ENCODE results near the gene ENOX2.

The ENOX2 gene

DNA sequence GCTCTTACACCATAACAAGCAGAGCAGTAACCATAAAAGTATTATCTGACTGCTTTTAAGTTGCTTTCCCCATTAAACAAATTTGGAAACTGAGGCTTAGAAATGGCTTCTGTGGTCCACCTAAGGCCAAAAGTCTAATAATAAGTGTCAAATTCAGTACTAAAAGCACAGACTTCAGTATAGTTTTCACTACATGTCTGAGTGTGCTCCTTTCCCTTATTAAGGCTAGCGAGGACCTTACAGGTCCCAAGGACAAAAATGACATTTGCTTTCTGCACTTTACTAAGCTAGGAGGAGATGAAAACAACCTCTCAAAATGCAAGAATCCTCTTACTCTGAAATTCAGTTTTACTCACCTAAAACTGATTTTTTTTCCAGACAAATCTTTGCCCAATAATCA is 127.2 kb downstream of the ENOX2 start:
- H3K9me3 ChIP-seq (ENCODE audit: control insufficient read depth, low read depth, low read length): peaks cover 20% of the 10 kb centered on the region
- H3K4me1 ChIP-seq (ENCODE audit: control insufficient read depth, low read depth, low read length): no peaks in the 10 kb centered on the region
- no peak overlapping the region for H3K4me3 ChIP-seq (ENCODE audit: low read length)
- no peaks in the 10 kb centered on the region for H3K36me3 ChIP-seq (ENCODE audit: control insufficient read depth, low read depth, low read length)
- H3K9ac ChIP-seq (ENCODE audit: low read length): no peak overlapping the region
- no peaks in the 10 kb centered on the region for H3K27me3 ChIP-seq (ENCODE audit: control insufficient read depth, insufficient read depth, low read length)
- H3K27ac ChIP-seq (ENCODE audit: low read length): no peak overlapping the region

GRCh38 chrX:130772776-130773143 is 130.2 kb downstream of the ENOX2 start:
- Histone ChIP-seq H3K9ac (ENCODE audit: low read length) (no peak overlapping the region), H3K9me3 (ENCODE audit: control insufficient read depth, low read depth, low read length) (peaks cover 13% of the 10 kb centered on the region), H3K27me3 (ENCODE audit: control insufficient read depth, insufficient read depth, low read length) (no peaks in the 10 kb centered on the region), H3K4me3 (ENCODE audit: low read length) (no peak overlapping the region), H3K4me1 (ENCODE audit: control insufficient read depth, low read depth, low read length) (no peaks in the 10 kb centered on the region), H3K27ac (ENCODE audit: low read length) (no peak overlapping the region), H3K36me3 (ENCODE audit: control insufficient read depth, low read depth, low read length) (no peaks in the 10 kb centered on the region)

DNA sequence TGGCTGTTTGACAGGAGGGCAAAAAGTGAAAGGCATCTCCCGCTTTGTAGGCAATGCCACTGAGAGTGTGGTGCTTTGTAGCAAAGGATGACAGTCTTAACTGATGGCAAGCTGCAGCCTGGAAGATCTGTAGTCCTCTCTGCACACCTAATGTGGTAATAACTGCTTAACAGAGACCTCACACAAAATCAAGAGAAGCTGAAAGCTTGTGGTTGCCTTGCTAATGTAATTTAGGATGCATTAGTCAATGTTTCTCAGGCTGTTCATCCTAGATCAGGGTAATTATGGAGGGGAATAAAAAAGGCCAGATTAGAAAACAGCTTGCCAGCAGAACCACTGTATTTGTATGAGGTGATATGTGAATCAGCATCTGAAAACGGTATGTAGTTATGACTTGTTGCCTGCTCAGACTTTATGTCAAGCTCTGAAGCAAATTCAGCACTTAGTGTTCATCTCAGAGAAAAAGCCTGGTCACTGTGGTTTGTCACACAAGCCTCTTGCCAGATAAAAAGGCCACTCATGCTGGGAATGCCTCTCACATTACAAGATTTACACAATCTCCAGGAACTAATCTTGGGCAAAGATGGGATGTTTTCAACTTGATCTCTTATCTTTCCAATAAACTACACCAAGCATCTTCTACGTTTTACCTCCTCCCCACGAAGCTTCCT is 130.8 kb downstream of the ENOX2 start:
- Histone ChIP-seq H3K36me3 (ENCODE audit: control insufficient read depth, low read depth, low read length) (no peaks in the 10 kb centered on the region), H3K4me3 (ENCODE audit: low read length) (no peak overlapping the region), H3K27ac (ENCODE audit: low read length) (no peak overlapping the region), H3K4me1 (ENCODE audit: control insufficient read depth, low read depth, low read length) (no peaks in the 10 kb centered on the region), H3K9me3 (ENCODE audit: control insufficient read depth, low read depth, low read length) (peaks cover 13% of the 10 kb centered on the region), H3K27me3 (ENCODE audit: control insufficient read depth, insufficient read depth, low read length) (no peaks in the 10 kb centered on the region), H3K9ac (ENCODE audit: low read length) (no peak overlapping the region)

DNA sequence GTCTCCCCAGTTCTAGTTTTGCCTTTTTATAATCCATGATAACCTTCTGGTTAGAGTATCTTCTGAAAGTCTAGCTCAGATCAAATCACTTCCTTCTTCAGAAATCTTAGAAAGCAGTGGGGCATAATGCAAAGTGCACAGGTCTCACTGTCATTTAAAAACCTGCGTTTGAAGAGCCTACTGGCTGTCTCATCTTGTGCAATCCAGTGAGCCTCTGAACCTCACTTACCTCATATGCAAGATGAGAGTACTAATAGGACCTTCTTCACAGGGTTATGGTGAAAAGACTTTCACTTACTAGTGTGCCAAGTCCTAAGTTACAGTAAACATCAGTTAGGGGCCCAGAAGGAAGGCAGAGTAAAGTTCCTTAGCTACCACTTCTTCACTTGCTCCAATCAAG is 131.4 kb downstream of the ENOX2 start:
- H3K9ac ChIP-seq (ENCODE audit: low read length): no peak overlapping the region
- H3K36me3 ChIP-seq (ENCODE audit: control insufficient read depth, low read depth, low read length): no peaks in the 10 kb centered on the region
- no peak overlapping the region for H3K4me3 ChIP-seq (ENCODE audit: low read length)
- H3K27me3 ChIP-seq (ENCODE audit: control insufficient read depth, insufficient read depth, low read length): no peaks in the 10 kb centered on the region
- H3K4me1 ChIP-seq (ENCODE audit: control insufficient read depth, low read depth, low read length): no peaks in the 10 kb centered on the region
- H3K9me3 ChIP-seq (ENCODE audit: control insufficient read depth, low read depth, low read length): peaks cover 15% of the 10 kb centered on the region
- no peak overlapping the region for H3K27ac ChIP-seq (ENCODE audit: low read length)

DNA sequence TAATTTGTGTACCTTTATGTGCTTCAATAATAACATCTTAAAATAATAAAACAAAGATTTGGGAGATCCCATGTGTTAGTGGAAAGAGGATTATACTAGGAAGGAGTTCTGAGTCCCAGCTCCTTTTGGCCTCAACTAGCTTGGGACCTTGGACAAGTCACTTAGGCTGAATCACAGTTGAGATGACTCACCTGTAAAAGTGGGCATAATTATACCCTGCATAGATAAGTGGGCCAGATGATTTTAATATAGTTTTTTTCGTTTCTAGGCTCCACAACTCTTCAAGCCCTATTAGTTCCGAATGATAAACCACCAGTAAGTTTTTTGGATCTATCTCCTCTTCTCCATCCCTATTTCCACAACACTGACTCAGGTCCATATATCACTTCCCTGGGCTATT is 131.8 kb downstream of the ENOX2 start:
- Histone ChIP-seq H3K9ac (ENCODE audit: low read length) (no peak overlapping the region), H3K9me3 (ENCODE audit: control insufficient read depth, low read depth, low read length) (peaks cover 16% of the 10 kb centered on the region), H3K4me1 (ENCODE audit: control insufficient read depth, low read depth, low read length) (no peaks in the 10 kb centered on the region), H3K36me3 (ENCODE audit: control insufficient read depth, low read depth, low read length) (no peaks in the 10 kb centered on the region), H3K4me3 (ENCODE audit: low read length) (no peak overlapping the region), H3K27me3 (ENCODE audit: control insufficient read depth, insufficient read depth, low read length) (no peaks in the 10 kb centered on the region), H3K27ac (ENCODE audit: low read length) (no peak overlapping the region)

DNA sequence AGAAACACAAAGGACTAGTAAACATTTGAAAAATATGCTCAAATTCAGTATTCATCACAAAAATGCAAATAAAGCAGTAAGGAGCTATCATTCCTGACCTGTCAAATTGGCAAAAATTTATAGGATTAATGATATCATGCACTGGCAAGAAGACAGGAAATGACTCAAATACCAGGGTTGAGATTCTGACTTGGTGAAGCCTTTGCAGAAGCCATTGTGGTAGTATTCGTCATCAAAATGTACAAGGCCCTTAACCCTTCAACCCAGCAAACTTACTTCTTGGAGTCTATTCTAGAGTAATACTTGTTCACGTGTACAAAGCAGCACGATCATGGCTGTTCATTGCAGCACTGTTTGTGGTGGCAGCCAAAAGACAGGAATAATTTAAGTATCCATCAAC is 132.4 kb downstream of the ENOX2 start:
- H3K9ac ChIP-seq (ENCODE audit: low read length): no peak overlapping the region
- peaks cover 14% of the 10 kb centered on the region for H3K9me3 ChIP-seq (ENCODE audit: control insufficient read depth, low read depth, low read length)
- H3K4me1 ChIP-seq (ENCODE audit: control insufficient read depth, low read depth, low read length): no peaks in the 10 kb centered on the region
- no peaks in the 10 kb centered on the region for H3K27me3 ChIP-seq (ENCODE audit: control insufficient read depth, insufficient read depth, low read length)
- no peak overlapping the region for H3K27ac ChIP-seq (ENCODE audit: low read length)
- no peaks in the 10 kb centered on the region for H3K36me3 ChIP-seq (ENCODE audit: control insufficient read depth, low read depth, low read length)
- no peak overlapping the region for H3K4me3 ChIP-seq (ENCODE audit: low read length)

DNA sequence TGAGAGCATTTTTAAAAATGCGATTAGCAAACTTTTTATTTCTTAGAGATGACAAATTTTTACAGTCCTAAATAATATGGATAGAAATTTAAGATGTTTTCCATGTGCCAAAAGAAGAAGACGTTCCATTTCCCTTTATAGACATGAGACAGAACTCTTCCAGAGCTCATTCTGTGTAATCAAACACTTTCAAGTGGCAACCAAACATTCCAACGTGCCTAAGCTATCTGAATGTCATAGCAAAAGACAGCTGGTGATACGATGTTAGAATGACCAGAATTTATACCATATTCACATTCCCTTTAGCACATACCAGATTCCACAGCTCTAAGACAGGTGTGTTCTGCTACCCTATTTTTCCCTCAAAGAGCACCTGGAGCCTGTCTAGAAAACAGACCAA is 133.2 kb downstream of the ENOX2 start:
- H3K36me3 ChIP-seq (ENCODE audit: control insufficient read depth, low read depth, low read length): no peaks in the 10 kb centered on the region
- no peaks in the 10 kb centered on the region for H3K27me3 ChIP-seq (ENCODE audit: control insufficient read depth, insufficient read depth, low read length)
- H3K4me1 ChIP-seq (ENCODE audit: control insufficient read depth, low read depth, low read length): no peaks in the 10 kb centered on the region
- no peak overlapping the region for H3K9ac ChIP-seq (ENCODE audit: low read length)
- no peak overlapping the region for H3K4me3 ChIP-seq (ENCODE audit: low read length)
- H3K9me3 ChIP-seq (ENCODE audit: control insufficient read depth, low read depth, low read length): peaks cover 14% of the 10 kb centered on the region
- no peak overlapping the region for H3K27ac ChIP-seq (ENCODE audit: low read length)

GRCh38 chrX:130758072-130758471 is 144.9 kb downstream of the ENOX2 start:
- Histone ChIP-seq H3K9me3 (ENCODE audit: control insufficient read depth, low read depth, low read length) (peaks cover 10% of the 10 kb centered on the region), H3K27me3 (ENCODE audit: control insufficient read depth, insufficient read depth, low read length) (no peaks in the 10 kb centered on the region), H3K27ac (ENCODE audit: low read length) (no peak overlapping the region), H3K4me1 (ENCODE audit: control insufficient read depth, low read depth, low read length) (no peaks in the 10 kb centered on the region), H3K9ac (ENCODE audit: low read length) (no peak overlapping the region), H3K36me3 (ENCODE audit: control insufficient read depth, low read depth, low read length) (no peaks in the 10 kb centered on the region), H3K4me3 (ENCODE audit: low read length) (no peak overlapping the region)

- H3K9ac ChIP-seq (ENCODE audit: low read length): no peak overlapping the region
- no peaks in the 10 kb centered on the region for H3K4me1 ChIP-seq (ENCODE audit: control insufficient read depth, low read depth, low read length)
- H3K27ac ChIP-seq (ENCODE audit: low read length): no peak overlapping the region
- peaks cover 7% of the 10 kb centered on the region for H3K9me3 ChIP-seq (ENCODE audit: control insufficient read depth, low read depth, low read length)
- H3K36me3 ChIP-seq (ENCODE audit: control insufficient read depth, low read depth, low read length): no peaks in the 10 kb centered on the region
- no peaks in the 10 kb centered on the region for H3K27me3 ChIP-seq (ENCODE audit: control insufficient read depth, insufficient read depth, low read length)
- no peak overlapping the region for H3K4me3 ChIP-seq (ENCODE audit: low read length)
Observed at GRCh38 chrX:130756233-130756632, 146.8 kb downstream of the ENOX2 start.

DNA sequence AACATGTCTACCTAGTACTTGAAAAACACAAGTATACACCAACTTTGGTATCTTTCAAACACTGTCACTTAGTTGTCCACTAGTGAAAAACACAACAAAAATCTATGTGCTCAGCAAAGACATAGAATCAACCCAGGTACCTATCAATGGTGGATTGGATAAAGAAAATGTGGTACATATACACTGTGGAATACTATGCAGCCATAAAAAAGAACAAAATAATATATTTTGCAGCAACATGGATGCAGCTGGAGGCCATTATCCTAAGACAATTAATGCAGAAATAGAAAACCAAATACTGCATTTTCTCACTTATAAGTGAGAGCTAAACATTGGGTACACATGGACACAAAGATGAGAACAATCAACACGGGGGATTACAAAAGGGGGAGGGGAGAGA is 148.7 kb downstream of the ENOX2 start:
- no peaks in the 10 kb centered on the region for H3K27me3 ChIP-seq (ENCODE audit: control insufficient read depth, insufficient read depth, low read length)
- H3K4me1 ChIP-seq (ENCODE audit: control insufficient read depth, low read depth, low read length): no peaks in the 10 kb centered on the region
- H3K9me3 ChIP-seq (ENCODE audit: control insufficient read depth, low read depth, low read length): peaks cover 7% of the 10 kb centered on the region
- no peak overlapping the region for H3K27ac ChIP-seq (ENCODE audit: low read length)
- no peak overlapping the region for H3K4me3 ChIP-seq (ENCODE audit: low read length)
- H3K36me3 ChIP-seq (ENCODE audit: control insufficient read depth, low read depth, low read length): no peaks in the 10 kb centered on the region
- H3K9ac ChIP-seq (ENCODE audit: low read length): no peak overlapping the region

DNA sequence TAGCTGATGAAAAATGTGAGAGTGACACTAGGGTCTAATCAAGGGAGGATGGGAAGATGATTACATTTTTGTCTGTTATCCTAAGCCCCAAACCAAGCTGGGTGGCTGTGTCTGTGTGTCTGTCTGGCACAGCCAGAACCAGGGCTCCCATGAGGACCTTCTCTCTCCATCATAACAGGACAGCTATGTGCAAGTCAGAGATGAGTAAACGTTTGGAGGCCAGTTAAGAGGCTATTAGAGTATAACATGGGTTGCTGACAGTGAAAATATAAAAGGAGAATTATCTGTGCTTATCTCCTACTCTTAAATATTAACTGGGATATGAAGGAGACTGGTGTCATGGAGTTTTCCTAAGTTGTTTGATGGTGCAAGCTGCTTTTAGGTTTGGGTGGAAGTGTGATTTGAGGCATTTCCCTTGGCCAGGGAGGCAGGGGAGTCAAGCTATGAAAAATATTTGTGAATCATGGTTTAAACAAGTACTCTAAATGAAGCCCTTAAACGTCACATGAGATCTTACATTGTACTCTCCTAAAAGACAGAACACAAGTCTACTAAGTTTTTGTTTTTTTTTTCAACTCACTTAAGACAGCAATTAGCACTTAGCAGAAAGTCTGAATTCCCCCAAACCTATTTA is 156.2 kb downstream of the ENOX2 start:
- no peaks in the 10 kb centered on the region for H3K4me1 ChIP-seq (ENCODE audit: control insufficient read depth, low read depth, low read length)
- no peaks in the 10 kb centered on the region for H3K27me3 ChIP-seq (ENCODE audit: control insufficient read depth, insufficient read depth, low read length)
- H3K4me3 ChIP-seq (ENCODE audit: low read length): no peak overlapping the region
- no peaks in the 10 kb centered on the region for H3K36me3 ChIP-seq (ENCODE audit: control insufficient read depth, low read depth, low read length)
- H3K9ac ChIP-seq (ENCODE audit: low read length): no peak overlapping the region
- H3K9me3 ChIP-seq (ENCODE audit: control insufficient read depth, low read depth, low read length): peaks cover 7% of the 10 kb centered on the region
- H3K27ac ChIP-seq (ENCODE audit: low read length): no peak overlapping the region

GRCh38 chrX:130746077-130746476 is 156.9 kb downstream of the ENOX2 start:
- H3K9me3 ChIP-seq (ENCODE audit: control insufficient read depth, low read depth, low read length): peaks cover 7% of the 10 kb centered on the region
- H3K4me1 ChIP-seq (ENCODE audit: control insufficient read depth, low read depth, low read length): no peaks in the 10 kb centered on the region
- H3K27ac ChIP-seq (ENCODE audit: low read length): no peak overlapping the region
- H3K9ac ChIP-seq (ENCODE audit: low read length): no peak overlapping the region
- no peak overlapping the region for H3K4me3 ChIP-seq (ENCODE audit: low read length)
- H3K36me3 ChIP-seq (ENCODE audit: control insufficient read depth, low read depth, low read length): no peaks in the 10 kb centered on the region
- no peaks in the 10 kb centered on the region for H3K27me3 ChIP-seq (ENCODE audit: control insufficient read depth, insufficient read depth, low read length)

Data from iPS-18a (cell line).